HL-60 (cell line): ENCODE results near the gene ZXDA.

ENCODE experiments used
- CTCF ChIP-seq: IDR thresholded peaks from one replicate; pipeline ENCODE4 v1.5.1; 2011; ENCODE audit warnings: low read length, control low read depth, inconsistent platforms; ENCODE audit not compliant: insufficient read depth
- GABPA ChIP-seq: IDR thresholded peaks from 2 replicates; pipeline ENCODE4 v1.6.1; 2012; ENCODE audit warnings: low read depth
- POLR2AphosphoS5 ChIP-seq: IDR thresholded peaks from 2 replicates; pipeline ENCODE4 v1.6.1; 2012; ENCODE audit warnings: low read depth

- TF ChIP-seq CTCF (no peak), POLR2AphosphoS5 (no peak), GABPA (no peak)
Observed at GRCh38 chrX:57905141-57905540, 5.1 kb downstream of the ZXDA start.
